ENCODE measurements around the gene KIAA1143.

The KIAA1143 gene

GRCh38 chr3:44761424-44762169, at the start of gene KIAA1143, which contains the start of gene KIF15:
Gene KIAA1143 (minus strand): TSS chr3:44761619. CDS start chr3:44761602, 17 bp downstream.
Gene KIF15 (plus strand): TSS chr3:44761794. CDS start chr3:44761866, 72 bp downstream.
- peak; percentile 97 for DNase-seq (ENCODE audit: low read depth)

GRCh38 chr3:44805960-44806359, 44.5 kb upstream of the KIAA1143 start:
- DNase-seq (ENCODE audit: low read depth) = no peak

- DNase-seq (ENCODE audit: low read depth) = no peak
Measured at GRCh38 chr3:44803298-44803697, 41.9 kb upstream of the KIAA1143 start.

GRCh38 chr3:44802011-44802410, 40.6 kb upstream of the KIAA1143 start:
- DNase-seq (ENCODE audit: low read depth) = no peak

- DNase-seq (ENCODE audit: low read depth) = no peak
Measured at GRCh38 chr3:44795197-44795596, 33.8 kb upstream of the KIAA1143 start.

- no peak for DNase-seq (ENCODE audit: low read depth)
Measured at GRCh38 chr3:44782891-44783290, 21.5 kb upstream of the KIAA1143 start.

GRCh38 chr3:44772099-44772442, 10.7 kb upstream of the KIAA1143 start:
- DNase-seq (ENCODE audit: low read depth) = no peak

- DNase-seq (ENCODE audit: low read depth) = no peak
Measured at GRCh38 chr3:44771424-44772098, 10.1 kb upstream of the KIAA1143 start.

- DNase-seq (ENCODE audit: low read depth) = no peak
Measured at GRCh38 chr3:44764248-44764647, 2.8 kb upstream of the KIAA1143 start.

- no peak for DNase-seq (ENCODE audit: low read depth)
Measured at GRCh38 chr3:44762690-44763089, 1.3 kb upstream of the KIAA1143 start.

- no peak for DNase-seq (ENCODE audit: low read depth)
Measured at GRCh38 chr3:44762170-44762677, 805 bp upstream of the KIAA1143 start.

GRCh38 chr3:44761101-44761423, 357 bp downstream of the KIAA1143 start:
- no peak for DNase-seq (ENCODE audit: low read depth)

- no peak for DNase-seq (ENCODE audit: low read depth)
Measured at GRCh38 chr3:44734646-44735168, 26.7 kb downstream of the KIAA1143 start.

GRCh38 chr3:44729384-44729910, 32.0 kb downstream of the KIAA1143 start, which contains the start of gene ZNF501:
Gene ZNF501 (plus strand): TSS chr3:44729635. CDS start chr3:44734422, 4,787 bp downstream.
- DNase-seq (ENCODE audit: low read depth) = peak; percentile 79

- no peak for DNase-seq (ENCODE audit: low read depth)
Measured at GRCh38 chr3:44722103-44722401, 39.4 kb downstream of the KIAA1143 start.

- DNase-seq (ENCODE audit: low read depth) = no peak
Measured at GRCh38 chr3:44721231-44722102, 40.0 kb downstream of the KIAA1143 start.

GRCh38 chr3:44712455-44713075, 48.9 kb downstream of the KIAA1143 start, which contains the start of gene ZNF502:
Gene ZNF502 (plus strand): TSS chr3:44712660. CDS start chr3:44720262, 7,602 bp downstream.
- peak; percentile 32 for DNase-seq (ENCODE audit: low read depth)
